PC-9 (cell line): Measurements from ENCODE around the gene KRTAP4-11. TPM values are rescaled to one million over a fixed set of nuclear protein-coding genes. Genes with fewer than 3 reads are reported as not detected.

Experiments used
- BruUV-seq: library from RNA; stranded (reverse); fragments of 400-500 nt; replicated peaks from 2 replicates; lab custom pipeline; 2021; lab: Mats Ljungman, UMichigan
- CTCF ChIA-PET: fragments of 300-600 bp; sonication (Branson Sonifier 250); formaldehyde crosslinking; loops from one replicate; lab custom pipeline; 2022; ENCODE audit warnings: antibody characterized with exemption; lab: Charles Lee
- POLR2A ChIA-PET: fragments of 300-600 bp; sonication (Branson Sonifier 250); formaldehyde crosslinking; loops from one replicate; lab custom pipeline; 2022; ENCODE audit warnings: antibody characterized with exemption; ENCODE audit not compliant: unreplicated experiment; lab: Charles Lee
- DNase-seq, 2 experiments: peaks; one replicate each; pipeline versions ENCODE4 v3.0.0 to v3.0.0-alpha.2; 2015 to 2022; ENCODE audit warnings: mixed read lengths in 1 of 2
- H2AFZ ChIP-seq: fragments of 200-600 bp; sonication (generic); 2 replicates; pipeline ENCODE4 v1.8.1; 2017; ENCODE audit warnings: antibody characterized with exemption
- H3F3A ChIP-seq: fragments of 200-600 bp; sonication (generic); 2 replicates; pipeline ENCODE4 v1.8.1; 2017; ENCODE audit warnings: antibody characterized with exemption, mild to moderate bottlenecking, low read depth; ENCODE audit not compliant: insufficient read depth
- H3K27ac ChIP-seq: fragments of 200-600 bp; sonication (generic); 2 replicates; pipeline ENCODE4 v1.6.1; 2016; ENCODE audit warnings: mixed run types
- H3K27me3 ChIP-seq: fragments of 200-600 bp; sonication (generic); 2 replicates; pipeline ENCODE4 v1.6.1; 2016; ENCODE audit warnings: low read depth, mixed run types; ENCODE audit not compliant: insufficient read depth
- H3K36me3 ChIP-seq: fragments of 200-600 bp; sonication (generic); 2 replicates; pipeline ENCODE4 v1.6.1; 2016; ENCODE audit warnings: low read depth, mixed run types
- H3K4me1 ChIP-seq: fragments of 200-600 bp; sonication (generic); replicated peaks from 2 replicates; pipeline ENCODE4 v1.6.1; 2016; ENCODE audit warnings: mixed run types; ENCODE audit not compliant: insufficient read depth
- H3K4me2 ChIP-seq: fragments of 200-600 bp; sonication (generic); 2 replicates; pipeline ENCODE4 v1.6.1; 2017; ENCODE audit warnings: mixed run types
- H3K4me3 ChIP-seq: fragments of 200-600 bp; sonication (generic); 2 replicates; pipeline ENCODE4 v1.6.1; 2016; ENCODE audit warnings: mixed run types
- H3K79me2 ChIP-seq: fragments of 200-600 bp; sonication (generic); 2 replicates; pipeline ENCODE4 v1.6.1; 2017; ENCODE audit warnings: low read depth, mixed run types
- H3K9me2 ChIP-seq: fragments of 200-600 bp; sonication (generic); 2 replicates; pipeline ENCODE4 v1.8.1; 2017; ENCODE audit warnings: mild to moderate bottlenecking; ENCODE audit not compliant: insufficient read depth
- H3K9me3 ChIP-seq: fragments of 200-600 bp; sonication (generic); 2 replicates; pipeline ENCODE4 v1.8.1; 2016; ENCODE audit warnings: low read depth; ENCODE audit not compliant: insufficient read depth
- H4K20me1 ChIP-seq: fragments of 200-600 bp; sonication (generic); 2 replicates; pipeline ENCODE4 v1.8.1; 2017; ENCODE audit not compliant: insufficient read depth
- CTCF ChIP-seq: fragments of 200-600 bp; sonication (generic); conservative IDR thresholded peaks from 2 replicates; pipeline ENCODE4 v1.6.1; 2017; ENCODE audit warnings: mixed run types, antibody characterized with exemption, mild to moderate bottlenecking, moderate library complexity
- EZH2 ChIP-seq: fragments of 200-600 bp; sonication (generic); IDR thresholded peaks from 2 replicates; pipeline ENCODE4 v1.8.0; 2017; ENCODE audit warnings: antibody characterized with exemption, low read depth
- intact Hi-C: fragments of 100-400 bp; cut with micrococcal nuclease; formaldehyde crosslinking; loops from one replicate; pipeline ENCODE4 v1.10.0; 2022; ENCODE audit not compliant: unreplicated experiment
- total RNA-seq: library from RNA; stranded (reverse); gene quantifications from 2 replicates; pipeline ENCODE4 v1.2.3, GENCODE V29; 2021

KRTAP4-11 gene
- total RNA-seq, 1 experiment from 2014 or later, result not detected

- Histone ChIP-seq H3K9me3 (peaks cover 11% of the 10 kb centered on the region), H3K4me3 (no peak overlapping the region), H3K27me3 (no peaks in the 10 kb centered on the region), H3K4me1 (peaks cover 21% of the 10 kb centered on the region), H3K4me2 (no peak overlapping the region), H3K27ac (0 out of 2 replicates have a peak overlapping the region, but pooled peaks have one; percentile 24), H2AFZ (no peak overlapping the region), H3K36me3 (no peaks in the 10 kb centered on the region), H3K9me2 (no peaks in the 10 kb centered on the region; the same call in 1 of the 2 replicates), H3K79me2 (no peaks in the 10 kb centered on the region), H4K20me1 (no peaks in the 10 kb centered on the region), H3F3A (peaks cover 18% of the 10 kb centered on the region)
- intact Hi-C loops, result loop anchor here (2.0 kb wide), 1 partner anchor 73 kb away; the partner anchor contains the start of gene KRTAP2-3
- ChIA-PET CTCF (interaction anchor here (0.5 kb wide), 1 partner anchor 519 kb away, joined by 9 read pairs; no protein-coding TSS in a partner anchor), POLR2A (interaction anchor here (0.5 to 0.7 kb wide), 3 partner anchors 221 to 545 kb away, joined by 3 to 10 read pairs (median 3); no protein-coding TSS in a partner anchor)
- BruUV-seq, result no TSS peak
- DNase-seq, result no peak
- TF ChIP-seq EZH2 (no peak), CTCF (no peak)
Observed at GRCh38 chr17:41133880-41134735, 15.9 kb upstream of the KRTAP4-11 start.

- H3K4me2 ChIP-seq, result 0 out of 2 replicates have a peak overlapping the region, but pooled peaks have one; percentile 20
- no peak for TF ChIP-seq EZH2
- no peak for TF ChIP-seq CTCF
- POLR2A ChIA-PET, result interaction anchor here (0.6 to 0.8 kb wide), 7 partner anchors 148 to 373 kb away, joined by 3 to 11 read pairs (median 4); partner anchors contain the start of genes KRT13, KRT36 and KRT40
- peak; percentile 20 to 93 for DNase-seq
- no peaks in the 10 kb centered on the region for H4K20me1 ChIP-seq
- peaks cover 18% of the 10 kb centered on the region for H3F3A ChIP-seq
- H3K4me3 ChIP-seq, result no peak overlapping the region
- peak overlapping the region; percentile 87 for H3K27ac ChIP-seq
- H3K36me3 ChIP-seq, result no peaks in the 10 kb centered on the region
- CTCF ChIA-PET, result interaction anchor here (0.6 to 1.0 kb wide), 2 partner anchors 191 to 679 kb away, joined by 3 read pairs; no protein-coding TSS in a partner anchor
- H2AFZ ChIP-seq, result no peak overlapping the region
- peaks cover 11% of the 10 kb centered on the region; the same call in 1 of the 2 replicates for H3K9me3 ChIP-seq
- intact Hi-C loops, result loop anchor here (1.0 to 2.0 kb wide), 2 partner anchors 71 to 217 kb away; partner anchors contain the start of gene KRTAP2-3
- no peaks in the 10 kb centered on the region; the same call in 1 of the 2 replicates for H3K9me2 ChIP-seq
- H3K4me1 ChIP-seq, result peaks cover 21% of the 10 kb centered on the region
- no peaks in the 10 kb centered on the region for H3K79me2 ChIP-seq
- no peaks in the 10 kb centered on the region for H3K27me3 ChIP-seq
- BruUV-seq, result no TSS peak
Observed at GRCh38 chr17:41131979-41132378, 13.8 kb upstream of the KRTAP4-11 start.

GRCh38 chr17:41127371-41127770, 9.2 kb upstream of the KRTAP4-11 start:
- peak in 1 of 2 experiments; percentile 66 for DNase-seq
- no peaks in the 10 kb centered on the region; the same call in 1 of the 2 replicates for H3K9me2 ChIP-seq
- no peaks in the 10 kb centered on the region for H3K79me2 ChIP-seq
- H4K20me1 ChIP-seq, result no peaks in the 10 kb centered on the region
- H3K4me2 ChIP-seq, result no peak overlapping the region
- peaks cover 17% of the 10 kb centered on the region for H3K4me1 ChIP-seq
- intact Hi-C loops, result no loop called here
- peaks cover 13% of the 10 kb centered on the region for H3F3A ChIP-seq
- no peak overlapping the region for H2AFZ ChIP-seq
- peaks cover 5% of the 10 kb centered on the region; the same call in 1 of the 2 replicates for H3K9me3 ChIP-seq
- H3K4me3 ChIP-seq, result no peak overlapping the region
- H3K27me3 ChIP-seq, result no peaks in the 10 kb centered on the region
- BruUV-seq, result no TSS peak
- TF ChIP-seq EZH2 (no peak), CTCF (no peak)
- ChIA-PET POLR2A (no interaction called here), CTCF (no interaction called here)
- no peaks in the 10 kb centered on the region for H3K36me3 ChIP-seq
- no peak overlapping the region for H3K27ac ChIP-seq
